Astrocyte of the hippocampus (primary cell): ENCODE data around the gene SLC38A3.

Experiments
- DNase-seq: peaks from one replicate; pipeline ENCODE4 v3.0.0; 2011; ENCODE audit warnings: low read depth, low spot score

The SLC38A3 gene

GRCh38 chr3:50169232-50169832, 35.7 kb upstream of the SLC38A3 start:
- DNase-seq, result no peak

GRCh38 chr3:50169858-50170257, 35.2 kb upstream of the SLC38A3 start:
- no peak for DNase-seq

- DNase-seq, result peak; percentile 77
These were observed 34.4 kb upstream of the SLC38A3 start for GRCh38 chr3:50170689-50171088.

- DNase-seq, result no peak
These were observed 33.4 kb upstream of the SLC38A3 start for GRCh38 chr3:50171540-50172301.

DNA sequence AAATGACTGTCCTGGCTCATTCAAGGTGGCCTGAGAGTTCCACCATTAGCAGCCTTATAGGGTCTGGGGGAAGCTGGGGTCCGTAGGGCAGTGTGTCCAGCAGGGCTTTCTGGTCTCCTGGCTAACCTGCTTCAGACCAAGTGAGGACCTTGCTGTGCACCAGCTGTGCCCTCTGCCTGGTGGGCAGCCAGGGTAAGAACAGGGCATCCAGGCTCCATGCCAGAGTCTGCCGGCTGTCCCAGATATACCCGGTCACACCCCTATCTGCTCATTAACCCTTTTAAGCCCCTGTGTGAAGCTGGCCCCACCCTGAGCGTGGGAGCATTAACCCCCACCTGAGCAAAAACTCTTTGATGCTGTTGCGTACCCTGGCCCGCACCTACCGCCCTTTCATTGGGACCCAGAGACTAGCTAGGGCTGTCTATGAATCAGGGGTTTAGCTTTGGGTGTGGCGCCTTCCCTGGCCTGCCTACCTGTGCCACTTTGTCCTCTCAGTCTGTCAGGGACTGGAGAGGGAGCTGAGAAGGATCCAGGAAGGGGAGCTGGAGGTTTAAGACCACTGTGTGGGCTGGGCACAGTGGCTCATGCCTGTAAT, 32.3 kb upstream of the SLC38A3 start:
- no peak for DNase-seq

- DNase-seq, result no peak
These were observed 31.2 kb upstream of the SLC38A3 start for GRCh38 chr3:50173685-50174516.

- DNase-seq, result no peak
These were observed 30.6 kb upstream of the SLC38A3 start for GRCh38 chr3:50174517-50174895.

GRCh38 chr3:50174947-50175524, 30.0 kb upstream of the SLC38A3 start:
- DNase-seq, result no peak

DNA sequence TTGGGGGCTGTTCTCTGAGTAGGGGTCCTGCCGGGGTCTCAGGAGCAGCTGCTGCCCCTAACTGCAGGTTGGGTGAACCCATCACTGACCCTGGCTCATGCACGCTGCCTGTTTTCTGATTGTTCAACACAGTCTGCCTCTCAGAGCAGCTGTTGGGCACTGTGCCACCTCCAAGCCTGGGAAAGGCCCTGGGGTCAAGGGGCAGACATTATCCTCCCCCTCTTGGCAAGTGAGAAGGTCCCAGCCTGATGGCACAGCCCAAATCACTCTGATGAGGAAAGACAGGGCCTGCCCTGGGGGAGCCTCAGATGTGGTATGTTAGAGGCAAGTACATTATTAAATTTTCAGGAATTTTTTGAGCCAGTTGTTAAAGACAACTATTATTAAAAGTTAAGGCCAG, 27.7 kb upstream of the SLC38A3 start:
- no peak for DNase-seq

DNA sequence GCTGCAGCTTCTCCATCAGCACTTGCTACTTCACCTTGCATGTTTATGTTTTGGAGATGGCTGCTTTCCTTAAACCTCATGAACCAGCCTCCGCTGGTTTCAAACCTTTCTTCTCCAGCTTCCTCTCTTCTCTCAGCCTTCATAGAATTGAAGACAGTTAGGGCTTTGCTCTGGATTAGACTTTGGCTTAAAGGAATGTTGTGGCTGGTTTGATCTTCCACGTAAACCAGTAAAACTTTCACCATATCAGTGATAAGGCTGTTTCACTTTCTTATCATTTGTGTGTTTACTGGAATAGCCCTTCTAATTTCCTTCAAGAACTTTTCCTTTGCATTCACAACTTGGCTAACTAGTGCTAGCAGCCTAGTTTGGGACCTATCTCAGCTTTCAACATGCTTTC, 25.4 kb upstream of the SLC38A3 start:
- peak; percentile 38 for DNase-seq

- DNase-seq, result no peak
These were observed 23.1 kb upstream of the SLC38A3 start for GRCh38 chr3:50181985-50182384.

DNA sequence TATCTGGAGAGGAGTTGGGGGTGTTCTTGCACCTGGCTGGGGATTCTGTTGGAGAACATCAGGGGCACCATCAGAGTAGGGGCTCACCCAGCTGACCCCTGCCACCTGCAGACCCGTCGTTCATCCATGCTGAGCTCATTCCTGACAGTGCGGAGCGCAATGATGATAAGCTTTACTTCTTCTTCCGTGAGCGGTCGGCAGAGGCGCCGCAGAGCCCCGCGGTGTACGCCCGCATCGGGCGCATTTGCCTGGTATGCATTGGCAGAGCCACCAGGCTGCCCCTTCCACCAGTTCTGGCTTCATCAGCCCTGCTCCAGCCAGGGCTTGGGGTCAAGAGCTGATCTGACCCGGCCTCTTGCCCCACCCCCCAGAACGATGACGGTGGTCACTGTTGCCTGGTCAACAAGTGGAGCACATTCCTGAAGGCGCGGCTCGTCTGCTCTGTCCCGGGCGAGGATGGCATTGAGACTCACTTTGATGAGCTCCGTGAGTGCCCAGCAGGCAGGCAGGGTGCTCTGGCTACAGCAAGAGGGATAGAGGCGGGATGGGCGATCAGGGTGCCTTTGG, 22.5 kb upstream of the SLC38A3 start:
- DNase-seq, result no peak

GRCh38 chr3:50183755-50184154, 21.3 kb upstream of the SLC38A3 start:
- no peak for DNase-seq

DNA sequence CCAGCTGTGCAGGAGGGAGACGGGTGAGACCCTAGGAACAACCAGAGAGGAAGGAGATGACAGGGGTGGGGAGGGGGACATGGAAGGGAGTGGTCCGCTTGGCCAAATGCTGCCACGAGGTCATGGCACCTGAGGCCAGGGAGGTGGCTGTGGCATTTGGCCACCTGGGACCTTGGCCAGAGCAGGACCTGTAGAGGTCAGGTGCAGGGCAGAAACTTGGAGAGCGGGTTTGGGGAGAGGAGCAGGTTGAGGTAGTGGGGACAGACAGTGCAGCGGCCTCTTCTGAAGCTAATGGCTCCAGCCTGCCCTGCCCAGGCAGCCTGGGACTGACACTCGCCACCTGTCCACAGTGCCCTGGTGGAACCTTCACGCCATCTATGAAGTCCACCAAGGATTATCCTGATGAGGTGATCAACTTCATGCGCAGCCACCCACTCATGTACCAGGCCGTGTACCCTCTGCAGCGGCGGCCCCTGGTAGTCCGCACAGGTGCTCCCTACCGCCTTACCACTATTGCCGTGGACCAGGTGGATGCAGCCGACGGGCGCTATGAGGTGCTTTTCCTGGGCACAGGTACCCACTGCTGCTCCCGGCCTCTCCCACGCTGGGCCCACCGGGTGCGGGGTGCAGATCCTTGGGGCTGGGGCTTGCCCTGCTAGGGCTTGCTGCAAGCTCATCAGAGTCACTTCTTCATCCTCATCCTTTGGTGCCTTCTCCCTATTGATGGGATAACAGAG, 20.7 kb upstream of the SLC38A3 start:
- no peak for DNase-seq

DNA sequence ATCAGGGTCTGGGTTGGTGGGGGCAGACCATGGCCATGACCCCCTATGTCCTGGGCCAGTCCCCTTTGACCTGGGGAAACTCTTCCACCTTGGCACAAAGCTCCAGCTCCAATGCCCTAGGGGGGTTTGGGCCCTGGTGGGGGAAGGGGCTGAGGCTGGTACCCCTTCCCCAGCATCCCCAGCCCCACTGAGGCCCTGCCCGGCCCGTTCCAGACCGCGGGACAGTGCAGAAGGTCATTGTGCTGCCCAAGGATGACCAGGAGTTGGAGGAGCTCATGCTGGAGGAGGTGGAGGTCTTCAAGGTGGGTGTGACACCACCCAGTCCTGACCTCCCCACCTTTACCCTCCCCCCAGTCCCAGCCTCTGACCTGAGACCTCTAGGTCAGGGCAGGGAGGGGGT, 19.8 kb upstream of the SLC38A3 start:
- DNase-seq, result no peak

DNA sequence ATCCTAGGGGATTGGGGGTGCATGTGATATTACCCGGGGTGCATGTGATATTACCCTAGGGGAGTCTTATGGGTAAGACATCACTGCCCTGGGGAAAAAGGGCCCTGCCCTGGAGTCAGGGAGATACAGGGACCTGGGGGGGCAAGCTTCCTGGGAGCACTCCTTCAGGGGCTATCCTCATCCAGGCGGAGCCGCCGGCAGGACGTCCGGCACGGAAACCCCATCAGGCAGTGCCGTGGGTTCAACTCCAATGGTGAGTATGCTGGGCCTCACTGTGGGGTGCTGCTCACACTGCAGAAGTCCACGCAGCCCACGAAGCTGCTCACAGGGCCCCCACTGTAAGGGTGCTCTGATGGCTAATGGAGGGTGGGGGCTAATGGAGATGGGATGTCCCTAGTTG, 19.0 kb upstream of the SLC38A3 start:
- no peak for DNase-seq

DNA sequence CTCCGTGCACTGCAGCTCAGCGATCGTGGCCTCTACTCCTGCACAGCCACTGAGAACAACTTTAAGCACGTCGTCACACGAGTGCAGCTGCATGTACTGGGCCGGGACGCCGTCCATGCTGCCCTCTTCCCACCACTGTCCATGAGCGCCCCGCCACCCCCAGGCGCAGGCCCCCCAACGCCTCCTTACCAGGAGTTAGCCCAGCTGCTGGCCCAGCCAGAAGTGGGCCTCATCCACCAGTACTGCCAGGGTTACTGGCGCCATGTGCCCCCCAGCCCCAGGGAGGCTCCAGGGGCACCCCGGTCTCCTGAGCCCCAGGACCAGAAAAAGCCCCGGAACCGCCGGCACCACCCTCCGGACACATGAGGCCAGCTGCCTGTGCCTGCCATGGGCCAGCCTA, 17.3 kb upstream of the SLC38A3 start:
- DNase-seq, result no peak

GRCh38 chr3:50189274-50189673, 15.8 kb upstream of the SLC38A3 start:
- DNase-seq, result peak; percentile 93

DNA sequence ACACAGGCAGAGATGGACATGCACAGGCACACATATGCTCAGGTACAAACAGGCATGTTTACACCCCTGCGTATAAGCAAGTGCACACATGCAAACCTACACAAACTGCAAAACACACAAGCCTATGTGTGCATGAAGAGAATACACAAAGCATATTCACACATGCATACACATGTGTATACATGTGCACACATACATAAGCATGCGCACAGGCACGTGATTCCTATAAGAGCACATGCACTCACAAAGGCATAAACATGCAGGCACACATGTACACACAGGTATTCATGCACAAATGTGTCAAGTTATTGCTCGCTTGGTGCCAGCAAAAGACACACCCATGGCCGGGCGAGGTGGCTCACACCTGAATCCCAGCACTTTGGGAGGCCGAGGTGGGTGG, 15.1 kb upstream of the SLC38A3 start:
- no peak for DNase-seq

DNA sequence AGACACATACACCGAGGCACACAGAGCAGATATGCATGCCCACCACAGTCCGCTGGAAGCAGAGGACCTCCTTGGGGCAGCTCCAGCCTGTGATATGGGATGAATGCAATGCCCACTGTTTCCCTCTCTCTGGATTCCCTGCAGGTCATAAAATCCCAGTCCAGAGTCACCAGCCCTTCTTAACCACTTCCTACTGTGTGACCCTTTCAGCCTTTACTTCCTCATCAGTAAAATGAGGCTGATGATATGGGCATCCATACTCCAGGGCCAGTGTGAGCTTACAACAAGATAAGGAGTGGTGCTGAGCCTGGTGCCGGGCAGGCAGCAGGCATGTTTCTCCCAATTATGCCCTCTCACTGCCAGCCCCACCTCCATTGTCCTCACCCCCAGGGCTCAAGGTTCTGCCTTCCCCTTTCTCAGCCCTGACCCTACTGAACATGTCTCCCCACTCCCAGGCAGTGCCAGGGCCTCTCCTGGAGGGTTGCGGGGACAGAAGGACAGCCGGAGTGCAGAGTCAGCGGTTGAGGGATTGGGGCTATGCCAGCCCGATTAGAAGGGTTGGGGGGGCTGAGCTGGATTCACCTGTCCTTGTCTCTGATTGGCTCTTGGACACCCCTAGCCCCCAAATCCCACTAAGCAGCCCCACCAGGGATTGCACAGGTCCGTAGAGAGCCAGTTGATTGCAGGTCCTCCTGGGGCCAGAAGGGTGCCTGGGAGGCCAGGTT, 14.0 kb upstream of the SLC38A3 start, which contains the start of gene GNAT1:
TSS of gene GNAT1 (plus strand) at position 675 of the 725 bp plus-strand sequence. CDS start 116 bp downstream, outside the sequence.
- DNase-seq, result no peak
